Urinary bladder (tissue), 4 donors: ENCODE results near the gene TRIM44. TPM values are rescaled to one million over a fixed set of nuclear protein-coding genes. Genes with fewer than 3 reads are reported as not detected.

Source experiments
- DNase-seq: peaks from one replicate; pipeline ENCODE4 v3.0.0-alpha.2; 2015; ENCODE audit errors: extremely low spot score
- H3K27ac ChIP-seq: one replicate; pipeline ENCODE4 v1.5.1; 2013; ENCODE audit warnings: low read depth, mild to moderate bottlenecking, moderate library complexity
- H3K36me3 ChIP-seq: one replicate; pipeline ENCODE4 v1.6.1; 2013; ENCODE audit warnings: mild to moderate bottlenecking, moderate library complexity; ENCODE audit not compliant: insufficient read depth
- H3K4me1 ChIP-seq: one replicate; pipeline ENCODE4 v1.6.1; 2013; ENCODE audit warnings: mild to moderate bottlenecking, moderate library complexity; ENCODE audit not compliant: insufficient read depth
- H3K4me3 ChIP-seq: one replicate; pipeline ENCODE4 v1.5.1; 2013; ENCODE audit warnings: low read depth, low read length
- WGBS: extraction: QIAGEN DNeasy Blood & Tissue Kit; methylation state at CpG from one replicate; pipeline ENCODE4 v1.1.7; 2013; 5-methylcytosine and 5-hydroxymethylcytosine counted together
- polyA plus RNA-seq: library from polyadenylated mRNA; stranded (reverse); fragments of 200-250 nt; gene quantifications from one replicate; pipeline ENCODE4 v1.2.3, GENCODE V29; 2013
- total RNA-seq: library from RNA; depleted of rRNA; stranded (reverse); fragments of >200 nt; gene quantifications from one replicate; pipeline ENCODE4 v1.2.3, GENCODE V29; 2014
- donor health status: healthy with polysubstance abuse.
- donor health status: healthy.

TRIM44 gene
- total and polyA plus RNA-seq, 2 donors = 16.0 to 24.3 TPM

GRCh38 chr11:35623621-35624168 lies 38.9 kb upstream of the TRIM44 start:
- H3K4me3 ChIP-seq = no peak overlapping the region
- WGBS = 86% methylated on average over 8 of the region's 8 CpGs
- H3K36me3 ChIP-seq = no peaks in the 10 kb centered on the region
- DNase-seq = no peak
- no peaks in the 10 kb centered on the region for H3K4me1 ChIP-seq
- no peak overlapping the region for H3K27ac ChIP-seq

DNA sequence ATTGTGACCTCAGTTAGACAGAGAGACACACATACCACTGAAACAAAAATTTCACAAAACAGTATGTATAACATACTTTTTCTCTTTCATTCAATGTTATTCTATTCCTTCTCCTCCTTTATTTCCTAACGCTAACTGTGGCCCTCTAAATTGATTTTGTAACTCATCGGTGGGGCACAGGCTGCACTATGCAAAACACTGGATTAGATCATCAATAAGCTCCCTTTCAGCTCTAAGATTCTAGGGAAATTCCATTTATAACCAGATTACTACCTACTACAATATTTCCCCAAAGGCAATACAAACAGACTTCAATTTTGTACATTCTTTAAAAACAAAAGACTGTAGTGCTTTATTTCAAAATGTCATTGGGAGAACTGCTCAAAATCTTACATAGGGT lies 38.3 kb upstream of the TRIM44 start:
- no peak for DNase-seq
- H3K27ac ChIP-seq = no peak overlapping the region
- no peaks in the 10 kb centered on the region for H3K4me1 ChIP-seq
- WGBS = 90% methylated on average over 2 of the region's 2 CpGs
- no peak overlapping the region for H3K4me3 ChIP-seq
- H3K36me3 ChIP-seq = no peaks in the 10 kb centered on the region

- Histone ChIP-seq H3K4me3 (no peak overlapping the region), H3K4me1 (no peaks in the 10 kb centered on the region)
These were observed 37.8 kb upstream of the TRIM44 start for GRCh38 chr11:35624781-35625180.

GRCh38 chr11:35626501-35626900 lies 36.1 kb upstream of the TRIM44 start:
- H3K27ac ChIP-seq = no peak overlapping the region
- 69% methylated on average over 2 of the region's 2 CpGs for WGBS
- H3K4me1 ChIP-seq = no peaks in the 10 kb centered on the region
- H3K36me3 ChIP-seq = no peaks in the 10 kb centered on the region
- DNase-seq = no peak
- H3K4me3 ChIP-seq = no peak overlapping the region

More at GRCh38 chr11:35624781-35625180, 37.8 kb upstream of the TRIM44 start:
- Histone ChIP-seq H3K27ac (no peak overlapping the region), H3K36me3 (no peaks in the 10 kb centered on the region)
- no peak for DNase-seq

GRCh38 chr11:35629511-35629910 lies 33.1 kb upstream of the TRIM44 start:
- WGBS = 85% methylated on average over 4 of the region's 4 CpGs
- Histone ChIP-seq H3K4me3 (no peak overlapping the region), H3K36me3 (no peaks in the 10 kb centered on the region), H3K27ac (no peak overlapping the region), H3K4me1 (no peaks in the 10 kb centered on the region)
- DNase-seq = no peak

DNA sequence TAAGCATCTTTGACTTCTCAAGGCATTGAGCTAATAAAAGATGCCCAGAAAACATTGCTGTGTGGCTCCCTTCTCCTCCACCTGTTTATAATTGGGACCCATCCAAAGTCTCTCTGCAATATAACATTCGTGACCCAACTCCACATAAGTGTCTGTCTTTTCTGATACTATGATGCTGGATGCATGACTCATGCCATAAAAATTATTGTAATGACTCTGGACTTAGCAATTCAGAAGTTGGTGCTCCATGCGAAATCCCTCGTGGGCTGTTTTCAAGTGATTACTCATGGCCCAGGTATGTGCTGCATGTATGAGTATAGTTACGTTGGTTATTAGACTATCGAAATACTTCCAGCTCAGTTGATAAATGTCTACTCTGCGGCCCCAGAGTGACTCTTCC lies 32.7 kb upstream of the TRIM44 start:
- H3K4me3 ChIP-seq = no peak overlapping the region
- DNase-seq = no peak
- WGBS = 41% methylated on average over 6 of the region's 6 CpGs
- no peaks in the 10 kb centered on the region for H3K36me3 ChIP-seq
- H3K27ac ChIP-seq = no peak overlapping the region
- no peaks in the 10 kb centered on the region for H3K4me1 ChIP-seq

- Histone ChIP-seq H3K4me1 (no peaks in the 10 kb centered on the region), H3K27ac (no peak overlapping the region), H3K36me3 (no peaks in the 10 kb centered on the region), H3K4me3 (no peak overlapping the region)
- 79% methylated on average over 3 of the region's 3 CpGs for WGBS
- DNase-seq = no peak
These were observed 30.7 kb upstream of the TRIM44 start for GRCh38 chr11:35631891-35632290.

GRCh38 chr11:35632301-35632700 lies 30.3 kb upstream of the TRIM44 start:
- Histone ChIP-seq H3K36me3 (no peaks in the 10 kb centered on the region), H3K27ac (no peak overlapping the region), H3K4me1 (no peaks in the 10 kb centered on the region), H3K4me3 (no peak overlapping the region)
- WGBS = 52% methylated on average over 1 of the region's 1 CpG
- no peak for DNase-seq

- no peak for DNase-seq
- no peak overlapping the region for H3K27ac ChIP-seq
- no peaks in the 10 kb centered on the region for H3K36me3 ChIP-seq
- 83% methylated on average over 4 of the region's 4 CpGs for WGBS
- H3K4me3 ChIP-seq = no peak overlapping the region
- H3K4me1 ChIP-seq = no peaks in the 10 kb centered on the region
These were observed 28.6 kb upstream of the TRIM44 start for GRCh38 chr11:35633827-35634423.

GRCh38 chr11:35635933-35636332 lies 26.6 kb upstream of the TRIM44 start:
- no peaks in the 10 kb centered on the region for H3K4me1 ChIP-seq
- no peak for DNase-seq
- WGBS = 84% methylated on average over 6 of the region's 6 CpGs
- H3K4me3 ChIP-seq = no peak overlapping the region
- no peaks in the 10 kb centered on the region for H3K36me3 ChIP-seq
- no peak overlapping the region for H3K27ac ChIP-seq

DNA sequence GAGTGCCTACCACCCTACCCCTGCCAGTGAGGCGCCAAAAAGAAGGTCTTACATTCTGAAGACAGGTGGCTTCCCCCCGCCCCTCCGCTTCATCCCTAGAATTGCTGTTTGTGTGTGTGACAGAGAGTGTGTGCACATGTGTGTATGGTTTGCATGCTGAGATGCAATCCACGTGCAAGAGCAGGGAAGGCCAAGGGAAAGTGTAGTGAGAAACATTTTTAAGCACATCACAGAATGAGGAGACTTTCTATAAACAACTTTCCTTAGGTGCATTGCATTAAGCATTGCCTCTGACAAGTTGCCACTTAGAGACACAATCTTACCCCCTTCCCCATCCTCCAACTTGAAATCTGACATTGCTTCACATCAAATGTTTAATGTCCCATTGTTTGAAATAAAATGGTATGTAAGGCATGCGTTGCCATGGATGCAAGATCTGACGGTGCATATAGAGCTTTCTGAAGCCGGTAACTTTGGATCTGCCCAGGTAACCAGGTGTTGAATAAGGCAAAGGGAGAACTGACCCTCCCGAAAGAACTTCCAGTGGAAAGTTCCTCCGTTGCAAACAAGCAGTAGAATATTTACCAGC lies 22.9 kb upstream of the TRIM44 start:
- no peaks in the 10 kb centered on the region for H3K4me1 ChIP-seq
- no peaks in the 10 kb centered on the region for H3K36me3 ChIP-seq
- no peak for DNase-seq
- H3K4me3 ChIP-seq = no peak overlapping the region
- H3K27ac ChIP-seq = no peak overlapping the region
- WGBS = 75% methylated on average over 9 of the region's 9 CpGs

DNA sequence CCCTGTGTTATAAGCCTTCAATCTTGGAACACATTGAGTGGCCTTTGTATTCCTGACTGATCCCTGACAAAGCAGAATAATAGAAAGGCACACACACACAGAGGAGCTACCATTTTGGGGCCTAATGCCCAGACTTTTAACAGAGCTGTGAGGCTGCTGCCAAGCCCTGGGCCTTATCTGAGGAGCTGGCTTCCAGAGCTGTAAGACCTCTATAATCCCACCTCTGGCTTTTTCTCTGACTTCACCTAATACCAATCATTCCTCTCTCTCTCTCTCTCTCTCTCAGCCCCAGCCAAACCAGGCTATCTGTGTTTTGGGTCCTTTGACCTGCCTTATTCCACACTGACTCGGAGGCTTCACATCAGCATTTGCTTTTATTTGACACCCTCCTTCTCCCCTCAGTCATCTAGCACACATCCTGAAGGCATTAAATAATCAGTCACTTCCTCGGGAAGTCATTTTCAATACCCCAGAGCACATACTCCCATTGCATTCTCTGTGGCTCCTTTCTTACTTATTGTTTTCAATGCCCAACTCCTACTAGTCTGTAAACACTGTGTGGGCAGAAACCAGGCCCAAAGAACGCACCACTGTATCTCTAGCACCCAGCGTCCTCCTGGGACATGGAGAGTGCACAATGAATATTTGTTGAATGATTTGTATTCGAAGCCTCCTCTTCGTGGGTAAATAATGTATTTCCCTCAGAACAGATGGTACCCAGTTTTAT lies 21.2 kb upstream of the TRIM44 start:
- H3K27ac ChIP-seq = no peak overlapping the region
- no peak overlapping the region for H3K4me3 ChIP-seq
- no peaks in the 10 kb centered on the region for H3K36me3 ChIP-seq
- no peaks in the 10 kb centered on the region for H3K4me1 ChIP-seq
- WGBS = 58% methylated on average over 6 of the region's 6 CpGs
- DNase-seq = no peak

DNA sequence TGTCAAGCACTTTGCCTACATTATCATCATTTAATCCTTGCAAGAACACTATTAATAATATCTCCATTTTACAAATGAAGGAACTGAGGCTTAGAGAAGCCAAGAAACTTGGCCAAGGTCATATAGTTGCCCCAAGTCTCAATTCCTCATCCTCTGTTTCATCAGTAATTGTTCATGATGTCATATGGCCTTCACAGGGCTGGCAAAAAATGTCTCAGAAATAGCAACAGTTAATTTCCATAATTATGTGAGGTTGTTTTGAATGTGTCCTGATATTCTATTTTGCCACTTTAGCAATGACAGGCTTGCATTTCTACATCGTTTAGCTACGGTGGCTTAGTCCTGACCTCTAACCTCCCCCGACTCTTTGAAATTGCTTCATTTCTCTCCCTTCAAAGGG lies 20.6 kb upstream of the TRIM44 start:
- Histone ChIP-seq H3K36me3 (no peaks in the 10 kb centered on the region), H3K4me3 (no peak overlapping the region), H3K4me1 (no peaks in the 10 kb centered on the region), H3K27ac (no peak overlapping the region)
- DNase-seq = no peak
- 84% methylated on average over 3 of the region's 3 CpGs for WGBS
